GM04503 (cell line): ENCODE data around the gene SNIP1.
"Not testable (repeated sequence)": the region's sequence is repeated elsewhere in the genome, so short reads cannot be mapped to it uniquely, and the experiment has no call there.

Source experiments
- DNase-seq: peaks from one replicate; pipeline ENCODE4 v3.0.0-alpha.2; 2012; ENCODE audit warnings: low read depth

Gene SNIP1

GRCh38 chr1:37553927-37554808, at the start of gene SNIP1:
Gene SNIP1, minus strand, starts transcription at chr1:37554293. Its CDS starts 64 bp downstream, at chr1:37554229.
- peak; percentile 70 for DNase-seq

GRCh38 chr1:37602750-37603694, 48.9 kb upstream of the SNIP1 start:
- DNase-seq: no peak

DNA sequence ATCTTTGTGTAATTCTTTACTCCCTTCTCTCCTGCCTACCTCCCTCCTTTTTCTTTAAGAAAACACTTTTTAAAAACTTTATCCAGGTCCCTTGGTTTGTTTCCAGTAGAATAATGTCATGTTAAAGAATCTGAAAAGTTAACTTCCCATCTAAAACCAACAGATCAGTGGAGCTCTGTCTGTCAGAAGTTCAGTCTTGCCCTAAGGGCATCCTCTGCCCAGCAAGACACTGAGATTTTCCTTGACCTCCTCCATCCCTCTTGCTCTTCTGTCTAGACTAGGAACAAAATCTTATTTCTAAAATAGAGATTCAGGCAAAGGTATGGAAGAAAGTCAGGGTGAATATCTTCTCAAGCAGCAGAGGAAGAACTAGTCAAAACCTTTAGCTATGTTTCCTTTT, 47.3 kb upstream of the SNIP1 start:
- DNase-seq: no peak

DNA sequence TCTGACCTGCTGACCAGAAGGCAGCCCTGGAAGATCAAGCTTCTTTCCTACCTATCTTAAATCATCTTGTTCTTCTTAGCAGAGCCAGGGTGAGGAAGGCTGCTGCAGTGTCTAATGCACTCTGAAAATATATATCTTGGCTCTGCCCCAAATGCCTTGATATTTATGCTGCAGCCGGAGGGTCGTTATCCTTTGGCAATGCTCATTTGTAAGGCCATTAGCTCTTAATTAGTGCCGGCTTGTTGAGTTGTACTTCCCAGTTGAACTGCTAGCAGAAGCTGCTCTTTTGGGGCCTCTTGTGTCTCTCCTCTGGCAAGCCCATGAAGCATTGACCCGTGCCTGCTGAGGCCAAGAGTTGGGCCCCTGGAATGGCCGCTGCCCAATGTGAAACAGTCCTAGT, 45.8 kb upstream of the SNIP1 start:
- DNase-seq: no peak

DNA sequence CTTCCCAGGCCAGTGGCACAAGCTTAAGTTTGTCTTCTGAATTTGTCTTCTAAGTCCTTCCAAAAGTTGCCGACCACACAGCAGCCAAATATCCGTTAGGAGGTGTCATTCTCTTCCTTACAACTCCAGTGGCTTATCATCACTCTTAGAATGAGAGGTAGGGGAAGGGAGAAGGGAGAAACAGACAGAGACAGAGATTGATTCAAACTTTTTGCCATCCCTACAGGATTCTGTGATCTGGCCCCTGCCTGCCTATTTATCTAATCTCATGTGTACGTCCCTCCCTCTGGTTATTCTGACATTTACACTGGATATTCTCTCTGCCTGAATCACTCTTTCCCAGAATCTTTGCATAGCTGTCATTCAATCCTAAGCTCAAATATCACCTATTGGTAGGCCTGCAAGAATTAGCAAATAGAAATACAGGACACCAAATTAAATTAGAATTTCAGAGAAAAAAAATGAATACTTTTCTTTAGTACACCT, 42.1 kb upstream of the SNIP1 start:
- DNase-seq: no peak

DNA sequence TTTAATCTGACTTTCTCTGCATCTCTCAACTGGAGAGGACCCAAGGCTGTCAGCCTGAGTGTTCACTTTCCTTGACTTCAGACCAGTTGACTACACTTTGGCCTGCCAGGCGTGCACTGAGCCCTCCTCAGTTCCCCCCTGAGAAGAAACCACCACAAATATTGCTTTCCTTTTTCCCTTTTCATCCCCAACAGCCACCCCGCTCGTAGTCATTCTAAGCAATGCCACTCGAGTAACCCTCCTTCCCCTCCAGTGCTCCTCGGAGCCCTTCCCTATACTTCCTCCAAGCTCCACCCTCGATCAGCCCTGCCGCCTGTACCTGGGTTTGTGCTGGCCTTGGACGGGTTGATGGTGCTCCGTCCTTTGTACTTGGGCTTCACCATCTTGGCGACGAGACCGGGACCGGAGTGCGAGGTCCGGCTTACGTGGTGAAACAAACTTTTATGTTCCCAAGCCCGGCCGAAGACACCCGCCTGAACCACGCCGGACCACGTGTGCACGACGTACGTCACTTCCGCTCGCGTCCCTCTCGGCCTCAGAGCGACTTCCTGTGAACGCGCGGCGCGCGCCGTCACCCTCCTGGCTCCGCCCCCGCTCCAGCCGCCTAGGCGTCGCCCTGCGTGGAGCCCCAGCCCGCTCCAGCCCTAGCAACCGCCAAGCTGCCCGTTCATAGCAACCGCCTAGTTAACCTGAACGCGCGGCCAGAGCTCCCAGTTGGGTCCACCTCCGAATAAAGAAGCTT, 41.5 kb upstream of the SNIP1 start, which contains the start of gene GNL2:
TSS of gene GNL2 (minus strand) at position 498 of the 742 bp plus-strand sequence. CDS start at position 383, 115 bp downstream.
- peak; percentile 71 for DNase-seq

DNA sequence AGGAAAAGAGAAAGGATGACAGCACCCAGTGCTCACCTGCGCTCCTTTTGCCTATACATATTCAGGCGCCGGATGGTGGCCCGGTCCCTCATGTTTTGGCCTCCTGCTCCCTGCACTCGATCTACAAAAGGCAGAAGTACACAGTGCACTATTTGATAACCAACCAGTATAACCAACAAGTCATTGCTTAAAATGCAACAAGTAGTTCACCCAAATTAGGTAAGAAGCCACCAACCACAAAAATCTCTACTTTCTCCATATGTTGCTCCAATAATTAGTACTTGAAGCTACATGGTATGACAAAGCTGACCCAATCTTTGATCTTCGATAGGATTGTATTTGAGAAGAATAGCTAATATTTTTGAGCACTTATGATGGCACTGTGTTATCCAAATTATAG, 39.6 kb upstream of the SNIP1 start:
- DNase-seq: no peak

DNA sequence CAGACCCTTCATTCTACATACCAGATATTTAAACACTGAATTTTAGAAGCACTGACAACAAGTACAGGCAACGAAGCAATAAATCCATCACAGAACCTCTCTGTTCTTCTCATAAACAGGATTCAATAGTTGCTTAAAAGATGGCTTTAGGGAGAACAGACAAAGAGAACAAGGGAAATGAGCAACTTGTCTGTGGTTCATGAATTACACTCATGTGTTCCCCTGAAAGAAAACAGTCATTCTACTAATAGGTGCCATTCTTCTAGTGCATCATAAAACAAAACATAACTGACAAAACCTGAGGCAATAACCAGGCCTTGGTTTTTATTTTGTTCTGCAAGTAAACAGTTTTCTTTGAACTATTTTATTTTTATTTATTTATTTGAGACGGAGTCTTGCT, 34.8 kb upstream of the SNIP1 start:
- no peak for DNase-seq

DNA sequence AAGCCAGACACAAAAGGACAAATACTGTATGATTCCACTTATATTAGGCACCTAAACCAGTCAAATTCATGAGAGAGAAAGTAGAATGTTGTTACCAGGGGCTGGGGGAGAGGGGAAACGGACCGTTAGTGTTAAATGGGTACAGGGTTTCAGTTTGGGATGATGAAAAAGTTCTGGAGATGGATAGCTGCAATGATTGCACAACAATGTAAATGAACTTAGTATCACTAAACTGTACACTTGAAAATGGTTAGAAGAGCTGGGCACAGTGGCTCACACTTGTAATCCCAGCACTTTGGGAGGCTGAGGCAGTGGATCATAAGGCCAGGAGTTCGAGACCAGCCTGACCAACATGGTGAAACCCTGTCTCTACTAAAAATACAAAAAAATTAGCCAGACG, 30.5 kb upstream of the SNIP1 start:
- not testable (repeated sequence) for DNase-seq

DNA sequence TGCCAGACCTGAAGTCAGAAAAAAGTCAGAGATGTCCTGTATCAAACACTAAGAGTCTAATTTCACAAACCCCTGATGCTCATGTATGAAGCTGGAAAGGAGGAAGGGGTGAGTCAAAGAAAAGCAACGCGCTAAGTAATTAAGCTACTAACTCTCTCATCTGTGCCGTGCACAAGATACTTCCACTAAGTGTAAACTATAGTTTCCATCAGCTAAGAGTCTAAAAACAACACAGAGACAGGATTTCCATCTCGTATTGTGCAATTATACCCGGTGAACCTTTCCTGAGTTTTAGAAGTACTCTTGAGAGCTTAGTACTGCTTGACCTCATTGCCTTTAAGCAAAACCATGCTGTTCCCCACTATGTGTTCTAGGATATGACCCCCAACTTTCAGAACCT, 21.6 kb upstream of the SNIP1 start:
- no peak for DNase-seq

- peak; percentile 66 for DNase-seq
Measured at GRCh38 chr1:37574834-37575480, 20.9 kb upstream of the SNIP1 start.

GRCh38 chr1:37570528-37571334, 16.6 kb upstream of the SNIP1 start:
- no peak for DNase-seq

DNA sequence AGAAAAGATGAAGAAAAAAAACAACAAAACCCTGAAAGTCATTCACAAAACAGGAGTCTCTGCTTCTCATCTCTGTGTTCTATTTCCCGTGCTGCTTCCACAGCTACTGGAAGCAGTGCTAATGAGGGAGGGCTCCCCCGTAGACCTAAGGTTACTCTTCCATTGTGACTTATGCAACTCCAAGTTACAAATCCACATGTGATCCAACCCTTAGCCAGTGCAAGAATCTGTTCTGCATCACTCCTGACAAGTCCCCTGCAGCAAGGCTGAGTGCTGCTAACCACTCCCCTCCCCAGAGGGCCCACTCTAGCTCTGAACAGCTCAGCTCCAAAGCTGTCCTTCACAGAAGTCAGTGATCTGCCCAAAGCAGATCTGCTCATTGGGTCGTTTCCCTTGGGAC, 12.9 kb upstream of the SNIP1 start:
- DNase-seq: no peak

- no peak for DNase-seq
Measured at GRCh38 chr1:37564892-37565291, 10.8 kb upstream of the SNIP1 start.

DNA sequence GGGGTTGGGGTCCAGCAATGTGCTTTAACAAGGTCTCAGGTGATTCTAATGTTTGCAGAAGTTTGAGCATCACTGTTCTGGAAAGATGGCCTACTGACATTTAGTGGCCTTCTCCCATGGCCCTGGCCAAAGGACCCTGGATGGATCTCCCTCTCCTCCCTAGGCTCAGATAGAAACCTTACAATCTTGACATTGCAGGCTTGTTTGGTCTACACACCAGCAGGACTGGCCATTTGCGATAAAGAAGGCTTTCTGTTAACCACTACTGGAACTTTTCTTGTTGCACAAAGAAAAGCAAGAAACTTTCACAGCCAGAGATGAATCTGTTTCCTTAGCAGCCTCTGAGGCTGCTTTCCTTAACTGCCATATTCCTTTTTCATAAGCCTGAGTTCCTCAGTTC, 8.9 kb upstream of the SNIP1 start:
- no peak for DNase-seq

DNA sequence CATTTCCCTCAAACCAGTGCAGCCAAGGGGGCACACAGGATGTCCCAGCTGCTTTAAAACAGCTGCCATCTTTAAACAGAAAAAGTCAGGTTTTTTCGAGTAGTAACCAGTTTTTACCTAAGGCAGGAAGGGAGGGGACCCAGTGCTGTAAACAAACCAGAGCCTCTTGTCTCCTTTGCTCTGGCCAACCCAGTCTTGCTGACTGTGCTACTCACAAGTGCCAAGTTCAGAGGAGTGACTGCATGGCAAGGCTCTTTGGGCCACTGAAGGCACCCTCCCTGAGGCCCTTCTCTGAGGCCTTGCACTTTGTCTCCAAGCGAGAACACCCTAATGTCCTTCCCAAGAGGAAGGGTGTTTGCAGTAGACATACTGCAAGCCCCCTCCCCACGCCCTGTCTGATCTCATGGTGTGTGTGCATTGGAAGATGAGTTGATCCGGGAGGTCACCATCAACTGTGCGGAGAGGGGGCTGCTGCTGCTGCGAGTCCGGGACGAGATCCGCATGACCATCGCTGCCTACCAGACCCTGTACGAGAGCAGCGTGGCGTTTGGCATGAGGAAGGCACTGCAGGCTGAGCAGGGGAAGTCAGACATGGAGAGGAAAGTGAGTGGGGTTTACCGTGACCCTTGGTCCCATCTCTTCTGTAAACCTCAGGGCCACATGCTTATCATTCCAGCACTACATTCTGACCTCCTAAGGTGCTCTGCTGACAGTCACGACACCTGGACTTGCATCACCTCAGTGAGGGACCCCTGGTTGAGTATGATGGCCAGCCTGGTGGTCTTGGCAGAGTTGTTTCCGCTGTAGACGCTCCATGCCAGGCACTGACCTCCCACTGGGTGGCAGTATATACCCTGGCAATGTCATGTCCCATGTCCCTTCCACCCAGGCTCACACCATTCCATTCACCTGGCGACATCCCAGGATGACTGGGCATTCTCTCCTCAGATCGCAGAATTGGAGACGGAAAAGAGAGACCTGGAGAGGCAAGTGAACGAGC, 7.3 kb upstream of the SNIP1 start:
- DNase-seq: no peak

DNA sequence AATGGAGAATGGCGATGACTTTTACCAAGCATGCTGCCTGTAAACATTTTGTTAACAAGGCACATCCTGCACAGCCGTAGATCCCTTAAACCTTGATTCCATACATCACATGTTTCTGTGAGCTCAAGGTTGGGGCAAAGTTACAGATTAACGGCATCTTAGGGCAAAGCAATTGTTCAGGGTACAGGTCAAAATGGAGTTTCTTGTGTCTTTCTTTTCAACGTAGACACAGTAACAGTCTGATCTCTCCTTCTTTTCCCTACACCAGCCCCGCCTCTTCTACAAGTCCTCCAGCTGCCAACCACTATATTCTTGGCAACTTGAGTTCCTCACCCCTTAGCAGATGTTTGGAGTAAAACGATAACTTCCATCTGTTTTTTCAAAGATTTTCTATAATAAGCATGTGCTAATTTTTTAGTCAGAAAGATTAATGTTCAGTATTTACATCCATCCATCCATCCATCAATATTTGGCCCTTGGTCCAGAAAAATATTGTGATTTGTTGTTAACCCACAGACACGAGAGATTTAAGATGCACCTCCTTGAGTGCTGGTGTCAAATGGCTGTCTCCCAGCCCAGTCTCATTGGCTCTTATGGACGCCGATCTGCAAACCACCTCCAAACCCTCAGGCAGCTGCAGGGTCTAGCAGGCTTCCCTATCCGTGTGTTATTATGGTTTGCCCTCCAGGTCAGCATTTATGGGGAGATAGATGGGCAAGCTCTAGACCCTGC, 6.5 kb upstream of the SNIP1 start:
- DNase-seq: no peak

DNA sequence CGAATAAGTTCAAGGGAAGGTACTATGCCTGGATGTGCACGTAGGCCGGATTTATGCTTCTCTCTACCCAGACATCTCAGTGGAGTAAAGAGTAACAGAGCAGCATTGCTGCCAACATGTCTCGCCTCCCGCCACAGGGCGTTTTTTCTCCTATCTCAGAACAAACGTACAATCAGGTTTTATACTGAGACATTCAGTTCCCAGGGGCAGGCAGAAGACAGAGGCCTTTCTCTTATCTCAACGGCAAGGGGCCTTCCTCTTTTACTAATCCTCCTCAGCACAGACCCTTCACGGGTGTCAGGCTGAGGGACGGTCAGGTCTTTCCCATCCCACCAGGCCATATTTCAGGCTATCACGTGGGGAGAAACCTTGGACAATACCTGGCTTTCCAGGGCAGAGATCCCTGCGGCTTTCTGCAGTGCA, 5.9 kb upstream of the SNIP1 start:
- not testable (repeated sequence) for DNase-seq
